WTC11 (cell line): ENCODE results near the gene ZNF892. TPM values are rescaled to one million over a fixed set of nuclear protein-coding genes. Genes with fewer than 3 reads are reported as not detected.

Experiments used
- ATAC-seq: fragments of 200-7000 bp; cut with Tn5 transposase; 2 replicates; pipeline ENCODE4 v1.10.0; 2021; ENCODE audit warnings: mild to moderate bottlenecking, moderate library complexity
- CTCF ChIA-PET: fragments of 300-600 bp; sonication (Branson Sonifier 250); formaldehyde crosslinking; loops from one replicate; lab custom pipeline; 2021; ENCODE audit warnings: antibody characterized with exemption; lab: Charles Lee
- POLR2A ChIA-PET: fragments of 350-600 bp; sonication (Branson Sonifier 250); formaldehyde crosslinking; loops from one replicate; lab custom pipeline; 2021; ENCODE audit warnings: antibody characterized with exemption; lab: Charles Lee
- DNase-seq: peaks from one replicate; pipeline ENCODE4 v3.0.0; 2021; ENCODE audit warnings: low spot score
- H3K27ac Mint-ChIP-seq: 2 replicates; pipeline ENCODE4 v1.8.0; 2021; ENCODE audit warnings: mixed read lengths
- H3K27me3 Mint-ChIP-seq: 2 replicates; pipeline ENCODE4 v1.8.0; 2021; ENCODE audit warnings: low read depth, mild to moderate bottlenecking, moderate library complexity, mixed read lengths
- H3K36me3 Mint-ChIP-seq: 2 replicates; pipeline ENCODE4 v1.8.0; 2021; ENCODE audit warnings: mixed read lengths
- H3K4me1 Mint-ChIP-seq: 2 replicates; pipeline ENCODE4 v1.8.0; 2022; ENCODE audit warnings: mixed read lengths
- H3K4me3 Mint-ChIP-seq: 2 replicates; pipeline ENCODE4 v1.8.0; 2021; ENCODE audit warnings: mild to moderate bottlenecking, moderate library complexity, mixed read lengths
- H3K9me3 Mint-ChIP-seq: 2 replicates; pipeline ENCODE4 v1.8.0; 2021; ENCODE audit warnings: mixed read lengths
- ATF6 ChIP-seq: sonication (generic); formaldehyde crosslinking; IDR thresholded peaks from 2 replicates; pipeline ENCODE4 v1.8.1; 2023; ENCODE audit warnings: mild to moderate bottlenecking, missing genetic modification reagents
- CDX4 ChIP-seq: fragments of 250-450 bp; sonication (Bioruptor Pico); IDR thresholded peaks from 2 replicates; pipeline ENCODE4 v1.9.0; 2021; ENCODE audit warnings: moderate library complexity, mild to moderate bottlenecking, inconsistent platforms, borderline replicate concordance
- FOXK1 ChIP-seq: sonication (generic); formaldehyde crosslinking; IDR thresholded peaks from 2 replicates; pipeline ENCODE4 v1.8.0; 2022; ENCODE audit warnings: mild to moderate bottlenecking, moderate library complexity, missing genetic modification reagents
- HMGA2 ChIP-seq: fragments of 250-450 bp; sonication (Bioruptor Pico); IDR thresholded peaks from 2 replicates; pipeline ENCODE4 v1.4.0; 2021; ENCODE audit warnings: mild to moderate bottlenecking, moderate library complexity
- IRF2 ChIP-seq: sonication (generic); formaldehyde crosslinking; IDR thresholded peaks from 2 replicates; pipeline ENCODE4 v1.8.0; 2022; ENCODE audit warnings: low read depth, missing genetic modification reagents, borderline replicate concordance
- MXD4 ChIP-seq: fragments of 250-450 bp; sonication (Bioruptor Pico); IDR thresholded peaks from 2 replicates; pipeline ENCODE4 v1.8.0; 2021; ENCODE audit warnings: mild to moderate bottlenecking, moderate library complexity, borderline replicate concordance
- PRDM15 ChIP-seq: sonication (generic); formaldehyde crosslinking; IDR thresholded peaks from 2 replicates; pipeline ENCODE4 v1.8.0; 2022; ENCODE audit warnings: missing genetic modification reagents
- PRRX2 ChIP-seq: fragments of 250-450 bp; sonication (Bioruptor Pico); IDR thresholded peaks from 2 replicates; pipeline ENCODE4 v1.8.0; 2021; ENCODE audit warnings: mild to moderate bottlenecking
- SMAD3 ChIP-seq: sonication (generic); formaldehyde crosslinking; IDR thresholded peaks from 2 replicates; pipeline ENCODE4 v1.8.0; 2022; ENCODE audit warnings: missing genetic modification reagents, mild to moderate bottlenecking, borderline replicate concordance
- TEAD4 ChIP-seq: sonication (generic); formaldehyde crosslinking; IDR thresholded peaks from 2 replicates; pipeline ENCODE4 v1.8.0; 2022; ENCODE audit warnings: mild to moderate bottlenecking, missing genetic modification reagents
- ZNF317 ChIP-seq: sonication (generic); formaldehyde crosslinking; IDR thresholded peaks from 2 replicates; pipeline ENCODE4 v1.8.1; 2023; ENCODE audit warnings: low read depth, mild to moderate bottlenecking, moderate library complexity, missing genetic modification reagents, borderline replicate concordance
- ZNF423 ChIP-seq: fragments of 250-450 bp; sonication (Bioruptor Pico); IDR thresholded peaks from 2 replicates; pipeline ENCODE4 v2.1.2; 2022; ENCODE audit warnings: mild to moderate bottlenecking, moderate library complexity
- total RNA-seq: library from RNA; stranded (reverse); gene quantifications from 3 replicates; pipeline ENCODE4 v1.2.3, GENCODE V29; 2021
- TF ChIP-seq, protein P1 (sequence below): fragments of 250-450 bp; sonication (Bioruptor Pico); IDR thresholded peaks from 2 replicates; pipeline ENCODE4 v1.9.0; 2021; ENCODE audit warnings: mild to moderate bottlenecking
- TF ChIP-seq, protein P2 (sequence below): sonication (generic); formaldehyde crosslinking; IDR thresholded peaks from 2 replicates; pipeline ENCODE4 v1.8.0; 2023; ENCODE audit warnings: missing genetic modification reagents
- TF ChIP-seq, protein P3 (sequence below): sonication (generic); formaldehyde crosslinking; IDR thresholded peaks from 2 replicates; pipeline ENCODE4 v1.8.0; 2023; ENCODE audit warnings: mild to moderate bottlenecking, missing genetic modification reagents

Gene ZNF892
- total RNA-seq, 1 experiment from 2014 or later = 9.4 TPM

GRCh38 chr2:95232232-95232631 is 24.9 kb downstream of the ZNF892 start:
- Mint-ChIP-seq H3K4me1 (no peaks in the 10 kb centered on the region), H3K9me3 (peaks cover 17% of the 10 kb centered on the region), H3K27ac (no peak overlapping the region), H3K4me3 (no peak overlapping the region), H3K36me3 (0 out of 2 replicates have a peak, but pooled peaks cover 3% of the 10 kb centered on the region), H3K27me3 (no peaks in the 10 kb centered on the region)
- TF ChIP-seq IRF2 (no peak), ZNF317 (CRISPR knock-in tag) (no peak), HMGA2 (no peak), PRRX2 (CRISPR knock-in tag) (no peak), FOXK1 (no peak), TEAD4 (CRISPR knock-in tag) (no peak), CDX4 (CRISPR knock-in tag) (no peak), ATF6 (CRISPR knock-in tag) (no peak), MXD4 (CRISPR knock-in tag) (no peak)
- TF ChIP-seq, protein P1, sequence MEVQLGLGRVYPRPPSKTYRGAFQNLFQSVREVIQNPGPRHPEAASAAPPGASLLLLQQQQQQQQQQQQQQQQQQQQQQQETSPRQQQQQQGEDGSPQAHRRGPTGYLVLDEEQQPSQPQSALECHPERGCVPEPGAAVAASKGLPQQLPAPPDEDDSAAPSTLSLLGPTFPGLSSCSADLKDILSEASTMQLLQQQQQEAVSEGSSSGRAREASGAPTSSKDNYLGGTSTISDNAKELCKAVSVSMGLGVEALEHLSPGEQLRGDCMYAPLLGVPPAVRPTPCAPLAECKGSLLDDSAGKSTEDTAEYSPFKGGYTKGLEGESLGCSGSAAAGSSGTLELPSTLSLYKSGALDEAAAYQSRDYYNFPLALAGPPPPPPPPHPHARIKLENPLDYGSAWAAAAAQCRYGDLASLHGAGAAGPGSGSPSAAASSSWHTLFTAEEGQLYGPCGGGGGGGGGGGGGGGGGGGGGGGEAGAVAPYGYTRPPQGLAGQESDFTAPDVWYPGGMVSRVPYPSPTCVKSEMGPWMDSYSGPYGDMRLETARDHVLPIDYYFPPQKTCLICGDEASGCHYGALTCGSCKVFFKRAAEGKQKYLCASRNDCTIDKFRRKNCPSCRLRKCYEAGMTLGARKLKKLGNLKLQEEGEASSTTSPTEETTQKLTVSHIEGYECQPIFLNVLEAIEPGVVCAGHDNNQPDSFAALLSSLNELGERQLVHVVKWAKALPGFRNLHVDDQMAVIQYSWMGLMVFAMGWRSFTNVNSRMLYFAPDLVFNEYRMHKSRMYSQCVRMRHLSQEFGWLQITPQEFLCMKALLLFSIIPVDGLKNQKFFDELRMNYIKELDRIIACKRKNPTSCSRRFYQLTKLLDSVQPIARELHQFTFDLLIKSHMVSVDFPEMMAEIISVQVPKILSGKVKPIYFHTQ (CRISPR knock-in tag) = no peak
- TF ChIP-seq, protein P2, sequence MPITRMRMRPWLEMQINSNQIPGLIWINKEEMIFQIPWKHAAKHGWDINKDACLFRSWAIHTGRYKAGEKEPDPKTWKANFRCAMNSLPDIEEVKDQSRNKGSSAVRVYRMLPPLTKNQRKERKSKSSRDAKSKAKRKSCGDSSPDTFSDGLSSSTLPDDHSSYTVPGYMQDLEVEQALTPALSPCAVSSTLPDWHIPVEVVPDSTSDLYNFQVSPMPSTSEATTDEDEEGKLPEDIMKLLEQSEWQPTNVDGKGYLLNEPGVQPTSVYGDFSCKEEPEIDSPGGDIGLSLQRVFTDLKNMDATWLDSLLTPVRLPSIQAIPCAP (CRISPR knock-in tag) = no peak
- ATAC-seq (no peak), DNase-seq (no peak)
- ChIA-PET CTCF (interaction anchor here (0.7 to 4.2 kb wide), 44 partner anchors 9 to 760 kb away, joined by 3 to 107 read pairs (median 8); partner anchors contain the start of genes ANKRD36C, KCNIP3, MRPS5 and PROM2), POLR2A (no interaction called here)

- no peaks in the 10 kb centered on the region for H3K27me3 Mint-ChIP-seq
- CTCF ChIA-PET = interaction anchor here (1.1 to 4.2 kb wide), 2 partner anchors 43 to 53 kb away, joined by 3 to 32 read pairs; no protein-coding TSS in a partner anchor
Measured at GRCh38 chr2:95234286-95234785, 27.0 kb downstream of the ZNF892 start.

DNA sequence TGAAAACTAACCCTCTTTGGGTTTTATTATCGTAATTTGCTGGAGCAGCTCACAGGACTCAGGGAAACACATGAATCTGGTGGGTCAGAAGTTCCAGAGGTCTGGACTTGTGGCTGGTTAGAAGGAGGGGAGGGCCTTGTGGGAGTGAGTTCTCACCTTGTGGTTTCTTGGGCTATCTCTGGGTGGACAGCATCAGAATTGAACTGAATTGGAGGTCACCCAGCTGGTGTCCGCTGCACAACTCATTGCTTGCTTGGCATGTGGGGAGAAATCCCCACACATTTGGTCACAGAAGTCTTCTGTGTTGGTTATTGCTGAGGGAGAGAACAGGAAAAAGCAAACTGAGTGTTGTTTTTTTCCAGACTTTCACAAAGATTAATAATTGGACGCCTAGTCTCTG is 27.5 kb downstream of the ZNF892 start:
- Mint-ChIP-seq H3K27ac (no peak overlapping the region), H3K27me3 (no peaks in the 10 kb centered on the region; the same call in 1 of the 2 replicates), H3K4me3 (no peak overlapping the region), H3K36me3 (peaks cover 8% of the 10 kb centered on the region; the same call in 1 of the 2 replicates), H3K9me3 (peaks cover 35% of the 10 kb centered on the region), H3K4me1 (no peaks in the 10 kb centered on the region)
- ATAC-seq (no peak), DNase-seq (no peak)
- ChIA-PET POLR2A (no interaction called here), CTCF (interaction anchor here (1.1 to 4.2 kb wide), 2 partner anchors 43 to 53 kb away, joined by 3 to 32 read pairs; no protein-coding TSS in a partner anchor)
- TF ChIP-seq SMAD3 (no peak), ATF6 (CRISPR knock-in tag) (no peak), PRDM15 (no peak), PRRX2 (CRISPR knock-in tag) (no peak)
- TF ChIP-seq, protein P3, sequence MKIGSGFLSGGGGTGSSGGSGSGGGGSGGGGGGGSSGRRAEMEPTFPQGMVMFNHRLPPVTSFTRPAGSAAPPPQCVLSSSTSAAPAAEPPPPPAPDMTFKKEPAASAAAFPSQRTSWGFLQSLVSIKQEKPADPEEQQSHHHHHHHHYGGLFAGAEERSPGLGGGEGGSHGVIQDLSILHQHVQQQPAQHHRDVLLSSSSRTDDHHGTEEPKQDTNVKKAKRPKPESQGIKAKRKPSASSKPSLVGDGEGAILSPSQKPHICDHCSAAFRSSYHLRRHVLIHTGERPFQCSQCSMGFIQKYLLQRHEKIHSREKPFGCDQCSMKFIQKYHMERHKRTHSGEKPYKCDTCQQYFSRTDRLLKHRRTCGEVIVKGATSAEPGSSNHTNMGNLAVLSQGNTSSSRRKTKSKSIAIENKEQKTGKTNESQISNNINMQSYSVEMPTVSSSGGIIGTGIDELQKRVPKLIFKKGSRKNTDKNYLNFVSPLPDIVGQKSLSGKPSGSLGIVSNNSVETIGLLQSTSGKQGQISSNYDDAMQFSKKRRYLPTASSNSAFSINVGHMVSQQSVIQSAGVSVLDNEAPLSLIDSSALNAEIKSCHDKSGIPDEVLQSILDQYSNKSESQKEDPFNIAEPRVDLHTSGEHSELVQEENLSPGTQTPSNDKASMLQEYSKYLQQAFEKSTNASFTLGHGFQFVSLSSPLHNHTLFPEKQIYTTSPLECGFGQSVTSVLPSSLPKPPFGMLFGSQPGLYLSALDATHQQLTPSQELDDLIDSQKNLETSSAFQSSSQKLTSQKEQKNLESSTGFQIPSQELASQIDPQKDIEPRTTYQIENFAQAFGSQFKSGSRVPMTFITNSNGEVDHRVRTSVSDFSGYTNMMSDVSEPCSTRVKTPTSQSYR (CRISPR knock-in tag) = no peak

More at GRCh38 chr2:95234286-95234785, 27.0 kb downstream of the ZNF892 start:
- Mint-ChIP-seq H3K9me3 (peaks cover 33% of the 10 kb centered on the region), H3K36me3 (peaks cover 7% of the 10 kb centered on the region; the same call in 1 of the 2 replicates), H3K27ac (no peak overlapping the region), H3K4me3 (no peak overlapping the region), H3K4me1 (no peaks in the 10 kb centered on the region)
- POLR2A ChIA-PET = no interaction called here
- DNase-seq = no peak
- ATAC-seq = no peak
- no peak for TF ChIP-seq ZNF423
